Activated CD4-positive, CD25-positive, alpha-beta regulatory T cell treated with anti-CD3 and anti-CD28 coated beads, Interleukin-2, amount 50 U/mL, for 24 hours (primary cell): ENCODE results near the gene ZNF445.
"Not testable (repeated sequence)": the region's sequence is repeated elsewhere in the genome, so short reads cannot be mapped to it uniquely, and the experiment has no call there.

Experiments
- ATAC-seq, 2 donors: fragments of 150-1000 bp; cut with Tn5 transposase; one replicate each; pipeline ENCODE4 v1.10.0; 2021; ENCODE audit warnings: mild to moderate bottlenecking in 1 of 2, moderate library complexity in 1 of 2

Gene ZNF445

GRCh38 chr3:44477312-44478030 is at the start of gene ZNF445:
Gene ZNF445 (minus strand): TSS chr3:44477670. CDS start chr3:44455549, 22,121 bp downstream.
- ATAC-seq: peak; percentile 95 to 97

- ATAC-seq: no peak
Measured at GRCh38 chr3:44525060-44525459, 47.6 kb upstream of the ZNF445 start.

GRCh38 chr3:44522494-44522933 is 45.0 kb upstream of the ZNF445 start:
- no peak for ATAC-seq

GRCh38 chr3:44521721-44522120 is 44.3 kb upstream of the ZNF445 start:
- no peak for ATAC-seq

- ATAC-seq: no peak
Measured at GRCh38 chr3:44518782-44519156, 41.3 kb upstream of the ZNF445 start.

GRCh38 chr3:44516230-44516629 is 38.8 kb upstream of the ZNF445 start:
- no peak for ATAC-seq

- no peak for ATAC-seq
Measured at GRCh38 chr3:44513513-44513912, 36.0 kb upstream of the ZNF445 start.

GRCh38 chr3:44511238-44511566 is 33.7 kb upstream of the ZNF445 start:
- ATAC-seq: no peak

- ATAC-seq: no peak
Measured at GRCh38 chr3:44510000-44510368, 32.5 kb upstream of the ZNF445 start.

- no peak for ATAC-seq
Measured at GRCh38 chr3:44509393-44509921, 32.0 kb upstream of the ZNF445 start.

GRCh38 chr3:44506961-44507360 is 29.5 kb upstream of the ZNF445 start:
- no peak for ATAC-seq

GRCh38 chr3:44506556-44506955 is 29.1 kb upstream of the ZNF445 start:
- no peak for ATAC-seq

- no peak for ATAC-seq
Measured at GRCh38 chr3:44504566-44504965, 27.1 kb upstream of the ZNF445 start.

- ATAC-seq: not testable (repeated sequence)
Measured at GRCh38 chr3:44503178-44503577, 25.7 kb upstream of the ZNF445 start.

- ATAC-seq: no peak
Measured at GRCh38 chr3:44501971-44502370, 24.5 kb upstream of the ZNF445 start.

- not testable (repeated sequence) for ATAC-seq
Measured at GRCh38 chr3:44499899-44500168, 22.4 kb upstream of the ZNF445 start.

GRCh38 chr3:44499149-44499898 is 21.9 kb upstream of the ZNF445 start:
- ATAC-seq: no peak

- ATAC-seq: no peak
Measured at GRCh38 chr3:44495636-44496415, 18.4 kb upstream of the ZNF445 start.

GRCh38 chr3:44492496-44492895 is 15.0 kb upstream of the ZNF445 start:
- no peak for ATAC-seq

GRCh38 chr3:44482721-44483120 is 5.3 kb upstream of the ZNF445 start:
- ATAC-seq: no peak

- ATAC-seq: no peak
Measured at GRCh38 chr3:44478606-44479094, 1.2 kb upstream of the ZNF445 start.

GRCh38 chr3:44478055-44478468 is 592 bp upstream of the ZNF445 start:
- ATAC-seq: no peak

- ATAC-seq: no peak
Measured at GRCh38 chr3:44476963-44477311, 533 bp downstream of the ZNF445 start.

GRCh38 chr3:44476181-44476611 is 1.3 kb downstream of the ZNF445 start:
- no peak for ATAC-seq
